PC-9 (cell line): ENCODE measurements around the gene GFER.

Experiments
- EZH2 ChIP-seq: fragments of 200-600 bp; sonication (generic); IDR thresholded peaks from 2 replicates; pipeline ENCODE4 v1.8.0; 2017; ENCODE audit warnings: antibody characterized with exemption, low read depth
- TF ChIP-seq, protein P1 (sequence below): fragments of 200-600 bp; sonication (generic); conservative IDR thresholded peaks from 2 replicates; pipeline ENCODE4 v1.6.1; 2017; ENCODE audit warnings: mixed run types, antibody characterized with exemption, mild to moderate bottlenecking, moderate library complexity

DNA sequence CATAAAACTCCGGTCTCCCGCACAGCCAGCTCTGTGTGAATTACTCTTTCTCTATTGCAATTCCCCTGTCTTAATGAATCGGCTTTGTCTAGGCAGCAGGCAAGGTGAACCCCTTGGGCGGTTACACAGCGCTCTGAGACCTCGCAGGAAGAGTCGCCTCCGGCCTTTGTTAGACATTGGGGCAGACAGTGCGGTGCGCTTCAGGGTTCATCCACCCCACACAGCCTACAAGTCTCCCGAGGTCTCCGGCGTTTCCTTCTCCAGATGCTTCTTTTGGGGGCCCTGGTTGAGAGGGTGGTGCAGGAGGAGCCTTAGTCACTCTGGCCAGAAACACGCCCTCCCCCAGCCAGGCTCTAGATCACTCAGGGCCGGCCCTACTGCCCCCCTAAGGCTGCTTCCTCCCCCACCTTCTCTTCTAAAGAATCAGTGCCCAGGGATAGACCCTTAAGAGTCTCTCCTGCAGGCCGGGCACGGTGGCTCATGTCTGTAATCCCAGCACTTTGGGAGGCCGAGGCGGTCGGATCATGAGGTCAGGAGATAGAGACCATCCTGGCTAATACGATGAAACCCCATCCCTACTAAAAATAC, 39.3 kb upstream of the GFER start:
- TF ChIP-seq, protein P1, sequence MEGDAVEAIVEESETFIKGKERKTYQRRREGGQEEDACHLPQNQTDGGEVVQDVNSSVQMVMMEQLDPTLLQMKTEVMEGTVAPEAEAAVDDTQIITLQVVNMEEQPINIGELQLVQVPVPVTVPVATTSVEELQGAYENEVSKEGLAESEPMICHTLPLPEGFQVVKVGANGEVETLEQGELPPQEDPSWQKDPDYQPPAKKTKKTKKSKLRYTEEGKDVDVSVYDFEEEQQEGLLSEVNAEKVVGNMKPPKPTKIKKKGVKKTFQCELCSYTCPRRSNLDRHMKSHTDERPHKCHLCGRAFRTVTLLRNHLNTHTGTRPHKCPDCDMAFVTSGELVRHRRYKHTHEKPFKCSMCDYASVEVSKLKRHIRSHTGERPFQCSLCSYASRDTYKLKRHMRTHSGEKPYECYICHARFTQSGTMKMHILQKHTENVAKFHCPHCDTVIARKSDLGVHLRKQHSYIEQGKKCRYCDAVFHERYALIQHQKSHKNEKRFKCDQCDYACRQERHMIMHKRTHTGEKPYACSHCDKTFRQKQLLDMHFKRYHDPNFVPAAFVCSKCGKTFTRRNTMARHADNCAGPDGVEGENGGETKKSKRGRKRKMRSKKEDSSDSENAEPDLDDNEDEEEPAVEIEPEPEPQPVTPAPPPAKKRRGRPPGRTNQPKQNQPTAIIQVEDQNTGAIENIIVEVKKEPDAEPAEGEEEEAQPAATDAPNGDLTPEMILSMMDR: no peak
- no peak for TF ChIP-seq EZH2
